GM18907 (cell line): Measurements from ENCODE around the gene MSRB3.

Experiments used
- ATAC-seq: cut with Tn5 transposase; IDR thresholded peaks from one replicate; pipeline ENCODE4 v1.9.1; 2021; ENCODE audit warnings: mild to moderate bottlenecking, moderate library complexity; ENCODE audit not compliant: unreplicated experiment

MSRB3 gene

GRCh38 chr12:65387396-65387795 lies 108.9 kb downstream of the MSRB3 start:
- ATAC-seq: no peak

GRCh38 chr12:65389436-65389835 lies 111.0 kb downstream of the MSRB3 start:
- no peak for ATAC-seq

- ATAC-seq: no peak
These were observed 113.2 kb downstream of the MSRB3 start for GRCh38 chr12:65391711-65392110.

- no peak for ATAC-seq
These were observed 114.0 kb downstream of the MSRB3 start for GRCh38 chr12:65392491-65392890.

GRCh38 chr12:65403188-65403587 lies 124.7 kb downstream of the MSRB3 start:
- ATAC-seq: no peak

GRCh38 chr12:65407388-65408149 lies 129.1 kb downstream of the MSRB3 start:
- ATAC-seq: no peak

- ATAC-seq: no peak
These were observed 130.0 kb downstream of the MSRB3 start for GRCh38 chr12:65408441-65408840.

- ATAC-seq: no peak
These were observed 131.2 kb downstream of the MSRB3 start for GRCh38 chr12:65409726-65410125.

GRCh38 chr12:65411171-65411570 lies 132.7 kb downstream of the MSRB3 start:
- ATAC-seq: no peak

GRCh38 chr12:65414526-65414925 lies 136.0 kb downstream of the MSRB3 start:
- ATAC-seq: no peak

- no peak for ATAC-seq
These were observed 137.3 kb downstream of the MSRB3 start for GRCh38 chr12:65415826-65416225.

- no peak for ATAC-seq
These were observed 141.0 kb downstream of the MSRB3 start for GRCh38 chr12:65419284-65420072.

GRCh38 chr12:65420941-65421340 lies 142.5 kb downstream of the MSRB3 start:
- no peak for ATAC-seq

- ATAC-seq: no peak
These were observed 149.2 kb downstream of the MSRB3 start for GRCh38 chr12:65427646-65428045.

- ATAC-seq: no peak
These were observed 151.5 kb downstream of the MSRB3 start for GRCh38 chr12:65430006-65430405.

- no peak for ATAC-seq
These were observed 152.3 kb downstream of the MSRB3 start for GRCh38 chr12:65430571-65431306.

- ATAC-seq: no peak
These were observed 153.6 kb downstream of the MSRB3 start for GRCh38 chr12:65432114-65432513.

GRCh38 chr12:65432651-65433050 lies 154.2 kb downstream of the MSRB3 start:
- no peak for ATAC-seq

GRCh38 chr12:65434737-65435136 lies 156.3 kb downstream of the MSRB3 start:
- no peak for ATAC-seq

GRCh38 chr12:65443038-65443437 lies 164.6 kb downstream of the MSRB3 start:
- no peak for ATAC-seq

GRCh38 chr12:65444996-65445395 lies 166.5 kb downstream of the MSRB3 start:
- ATAC-seq: no peak

GRCh38 chr12:65446901-65447300 lies 168.4 kb downstream of the MSRB3 start:
- ATAC-seq: no peak
